ENCODE data around the gene MIOS.

DNA sequence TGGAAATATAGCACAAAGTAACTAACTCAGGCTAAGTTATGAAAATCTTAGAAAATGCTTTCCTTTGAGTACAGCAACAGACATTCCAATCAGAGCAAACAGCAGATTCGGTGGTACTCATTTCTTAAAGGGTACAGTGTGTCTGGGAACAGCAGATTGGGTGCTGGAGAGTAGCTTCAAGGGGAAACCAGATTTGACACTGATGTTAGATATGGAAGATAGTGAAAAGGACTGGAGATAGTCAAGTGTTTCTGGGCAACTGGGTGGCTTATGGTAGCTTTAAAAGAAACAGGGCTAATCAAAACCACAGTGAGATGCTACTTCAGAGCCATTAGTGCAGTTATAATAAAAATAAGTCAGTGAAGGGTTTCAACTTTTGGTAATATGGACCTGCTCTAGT, 61.8 kb downstream of the MIOS start:
- TF ChIP-seq CTCF (IDR thresholded peaks at IDR 0.05 in 4 of 5, conservative IDR thresholded peaks at IDR 0.05 in 1 of 5), result no peak
- no peak for TF ChIP-seq POLR2A (IDR thresholded peaks at IDR 0.05)

Measured in gastrocnemius medialis (tissue), 4 donors.